Endothelial cell (in vitro differentiated cells): ENCODE measurements around the gene RPS6KA2. TPM values are rescaled to one million over a fixed set of nuclear protein-coding genes. Genes with fewer than 3 reads are reported as not detected.

ENCODE experiments used
- DNase-seq: peaks from one replicate; pipeline ENCODE4 v3.0.0; 2021; ENCODE audit warnings: low spot score
- H3K27ac Mint-ChIP-seq: one replicate; pipeline ENCODE4 v1.8.0; 2021; ENCODE audit warnings: mixed read lengths, inconsistent platforms; ENCODE audit not compliant: unreplicated experiment
- H3K27me3 Mint-ChIP-seq: one replicate; pipeline ENCODE4 v1.8.0; 2021; ENCODE audit warnings: mild to moderate bottlenecking, moderate library complexity, mixed read lengths, inconsistent platforms; ENCODE audit not compliant: unreplicated experiment
- H3K36me3 Mint-ChIP-seq: one replicate; pipeline ENCODE4 v1.8.0; 2021; ENCODE audit warnings: mild to moderate bottlenecking, low read depth, mixed read lengths, inconsistent platforms; ENCODE audit not compliant: unreplicated experiment
- H3K4me1 Mint-ChIP-seq: one replicate; pipeline ENCODE4 v1.8.0; 2021; ENCODE audit warnings: mild to moderate bottlenecking, mixed read lengths, inconsistent platforms; ENCODE audit not compliant: unreplicated experiment
- H3K4me3 Mint-ChIP-seq: one replicate; pipeline ENCODE4 v1.8.0; 2021; ENCODE audit warnings: mild to moderate bottlenecking, mixed read lengths, inconsistent platforms; ENCODE audit not compliant: unreplicated experiment
- H3K9me3 Mint-ChIP-seq: one replicate; pipeline ENCODE4 v1.8.0; 2021; ENCODE audit warnings: mixed read lengths, inconsistent platforms; ENCODE audit not compliant: unreplicated experiment
- total RNA-seq: library from RNA; stranded (reverse); fragmentation: NEBNext Ultra II Directional; extraction: Animal tissue kit (Norgen Biotek cat#: 25700); gene quantifications from one replicate; pipeline ENCODE4 v1.2.1, GENCODE V29; 2021; ENCODE audit not compliant: unreplicated experiment
- TF ChIP-seq, protein P1 (sequence below): fragments of 200-600 bp; sonication (generic); IDR thresholded peaks from one replicate; pipeline ENCODE4 v1.5.0; 2021; ENCODE audit warnings: antibody characterized with exemption; ENCODE audit not compliant: unreplicated experiment

The RPS6KA2 gene
- total RNA-seq, 1 donor from 2014 or later: 105 TPM

DNA sequence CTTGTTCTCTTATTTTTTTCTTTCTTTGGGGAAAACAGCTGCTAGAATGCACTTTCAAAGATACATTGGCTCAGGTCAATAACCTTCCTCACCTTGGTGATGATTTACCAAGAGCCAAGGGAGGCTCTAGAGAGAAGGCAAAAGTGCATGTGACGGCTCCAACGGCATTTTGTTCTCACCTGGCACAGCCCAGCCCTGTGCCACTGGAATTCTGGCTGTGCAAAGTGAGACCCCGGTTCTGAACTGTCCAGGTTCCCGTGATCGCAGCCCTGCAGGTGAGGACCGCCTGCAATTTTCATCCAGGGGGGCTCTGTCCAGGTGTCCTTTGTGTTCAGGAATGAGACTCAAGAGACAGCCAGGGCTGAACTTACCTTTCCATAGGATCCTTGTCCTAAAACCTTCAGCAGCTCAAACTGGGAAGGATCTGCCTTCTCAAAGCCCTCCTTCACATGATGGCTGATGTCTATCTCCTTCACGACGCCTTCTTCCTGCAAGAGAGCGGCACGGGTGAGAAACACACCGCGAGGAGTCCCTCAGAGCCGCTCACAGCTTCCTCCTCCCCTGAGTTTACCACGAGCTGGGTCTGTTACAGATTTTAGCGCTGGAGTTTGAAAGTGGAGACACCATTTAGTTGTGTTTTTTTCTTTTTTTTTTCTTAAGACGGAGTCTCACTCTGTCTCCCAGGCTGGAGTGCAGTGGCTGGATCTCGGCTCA is 88.6 kb downstream of the RPS6KA2 start:
- no peak for DNase-seq
- peaks cover 38% of the 10 kb centered on the region for H3K4me1 Mint-ChIP-seq
- H3K36me3 Mint-ChIP-seq: peaks cover 34% of the 10 kb centered on the region
- TF ChIP-seq, protein P1, sequence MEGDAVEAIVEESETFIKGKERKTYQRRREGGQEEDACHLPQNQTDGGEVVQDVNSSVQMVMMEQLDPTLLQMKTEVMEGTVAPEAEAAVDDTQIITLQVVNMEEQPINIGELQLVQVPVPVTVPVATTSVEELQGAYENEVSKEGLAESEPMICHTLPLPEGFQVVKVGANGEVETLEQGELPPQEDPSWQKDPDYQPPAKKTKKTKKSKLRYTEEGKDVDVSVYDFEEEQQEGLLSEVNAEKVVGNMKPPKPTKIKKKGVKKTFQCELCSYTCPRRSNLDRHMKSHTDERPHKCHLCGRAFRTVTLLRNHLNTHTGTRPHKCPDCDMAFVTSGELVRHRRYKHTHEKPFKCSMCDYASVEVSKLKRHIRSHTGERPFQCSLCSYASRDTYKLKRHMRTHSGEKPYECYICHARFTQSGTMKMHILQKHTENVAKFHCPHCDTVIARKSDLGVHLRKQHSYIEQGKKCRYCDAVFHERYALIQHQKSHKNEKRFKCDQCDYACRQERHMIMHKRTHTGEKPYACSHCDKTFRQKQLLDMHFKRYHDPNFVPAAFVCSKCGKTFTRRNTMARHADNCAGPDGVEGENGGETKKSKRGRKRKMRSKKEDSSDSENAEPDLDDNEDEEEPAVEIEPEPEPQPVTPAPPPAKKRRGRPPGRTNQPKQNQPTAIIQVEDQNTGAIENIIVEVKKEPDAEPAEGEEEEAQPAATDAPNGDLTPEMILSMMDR: no peak
- H3K27me3 Mint-ChIP-seq: peaks cover 9% of the 10 kb centered on the region
- no peaks in the 10 kb centered on the region for H3K9me3 Mint-ChIP-seq
- no peak overlapping the region for H3K4me3 Mint-ChIP-seq
- no peak overlapping the region for H3K27ac Mint-ChIP-seq

DNA sequence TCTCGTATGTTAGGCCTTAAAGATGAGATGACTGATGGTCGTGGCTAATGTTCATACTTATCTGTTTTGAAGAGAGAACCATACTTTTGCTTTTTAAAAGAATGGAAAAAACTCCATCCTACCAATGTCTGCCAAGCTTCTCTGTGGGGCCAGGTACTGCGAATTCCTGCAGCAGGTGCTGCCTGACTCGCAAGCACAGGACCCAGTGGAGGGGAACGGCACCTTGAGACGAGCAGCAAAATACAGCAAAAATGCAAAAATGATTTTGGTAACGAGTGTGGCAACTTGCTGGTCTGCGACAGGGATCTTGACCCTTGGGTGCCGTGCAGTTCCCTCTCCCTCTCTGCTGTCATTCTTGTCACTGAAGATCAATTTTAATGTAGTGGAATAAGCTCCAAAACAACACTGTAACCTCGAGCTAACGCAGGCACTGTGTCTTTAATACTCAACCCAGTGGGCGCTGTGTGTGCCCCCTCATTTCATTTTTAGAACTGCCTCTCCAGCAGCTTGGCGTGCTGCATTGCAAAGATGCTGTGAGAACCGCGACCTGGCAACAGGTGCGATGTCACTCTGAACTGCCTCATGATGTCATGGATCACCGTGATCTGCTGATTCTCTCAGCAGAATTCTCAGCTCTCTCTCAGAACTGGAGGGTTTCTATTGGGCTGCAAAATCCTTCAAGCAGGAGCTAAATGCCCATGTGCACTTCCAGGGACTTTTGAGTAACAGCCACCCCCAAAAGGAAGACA is 92.2 kb downstream of the RPS6KA2 start:
- H3K4me3 Mint-ChIP-seq: no peak overlapping the region
- H3K9me3 Mint-ChIP-seq: no peaks in the 10 kb centered on the region
- no peak for DNase-seq
- peaks cover 47% of the 10 kb centered on the region for H3K36me3 Mint-ChIP-seq
- H3K27ac Mint-ChIP-seq: peak overlapping the region; percentile 8
- peaks cover 3% of the 10 kb centered on the region for H3K27me3 Mint-ChIP-seq
- TF ChIP-seq, protein P1: no peak
- H3K4me1 Mint-ChIP-seq: peaks cover 9% of the 10 kb centered on the region

DNA sequence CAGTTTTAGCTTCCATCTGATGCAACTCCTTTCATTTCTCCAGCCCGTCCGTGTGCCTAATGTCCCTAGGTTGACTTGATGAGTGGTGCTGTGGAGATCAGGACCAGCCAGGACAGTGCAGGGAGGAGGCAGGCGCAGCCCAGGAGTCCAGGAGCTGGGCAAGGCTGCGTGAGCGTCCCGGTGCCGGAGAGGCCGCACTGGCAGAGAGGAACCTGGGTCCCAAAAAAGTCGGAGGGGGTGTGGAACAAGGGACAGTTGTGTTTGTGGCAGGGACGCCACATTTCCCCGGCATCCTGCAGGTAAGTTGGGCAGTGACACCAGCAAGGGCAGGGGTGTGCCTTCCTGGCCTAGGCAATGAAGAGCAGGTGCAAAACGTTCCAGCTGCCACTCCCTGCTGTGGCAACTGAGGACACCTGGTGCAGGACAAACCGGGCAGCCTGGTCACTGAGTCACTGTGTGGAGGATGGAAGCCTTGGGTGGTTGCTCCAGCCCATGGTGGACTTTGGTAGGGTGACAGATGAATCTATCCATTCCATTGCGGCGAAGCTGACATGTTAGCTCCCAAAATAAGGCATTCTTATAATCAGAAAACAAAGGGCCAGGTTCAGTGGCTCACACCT is 93.7 kb downstream of the RPS6KA2 start:
- TF ChIP-seq, protein P1: no peak
- Mint-ChIP-seq H3K36me3 (peaks cover 55% of the 10 kb centered on the region), H3K9me3 (no peaks in the 10 kb centered on the region), H3K4me3 (no peak overlapping the region), H3K27me3 (no peaks in the 10 kb centered on the region), H3K27ac (no peak overlapping the region), H3K4me1 (peaks cover 2% of the 10 kb centered on the region)
- no peak for DNase-seq

DNA sequence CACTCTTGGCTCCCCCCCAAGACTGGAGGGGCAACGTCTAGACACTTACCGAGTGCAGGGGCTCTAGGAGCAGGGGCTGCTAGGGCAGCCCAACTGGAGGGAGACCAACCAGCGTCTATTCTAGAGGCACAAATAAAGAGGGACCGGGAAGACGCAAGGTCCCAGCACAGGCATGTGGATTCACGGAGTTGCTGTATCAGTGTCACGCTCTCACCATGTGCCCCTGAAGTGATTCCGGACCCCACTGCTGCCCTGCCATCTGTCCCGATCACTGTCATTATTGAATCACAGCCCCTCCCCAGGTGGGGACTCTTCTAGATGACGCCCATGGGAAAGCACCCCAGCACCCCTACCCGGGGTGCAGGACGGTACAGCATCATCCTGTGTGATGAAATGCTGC is 94.7 kb downstream of the RPS6KA2 start:
- H3K4me3 Mint-ChIP-seq: no peak overlapping the region
- no peaks in the 10 kb centered on the region for H3K9me3 Mint-ChIP-seq
- TF ChIP-seq, protein P1: no peak
- H3K36me3 Mint-ChIP-seq: peaks cover 60% of the 10 kb centered on the region
- H3K4me1 Mint-ChIP-seq: peaks cover 8% of the 10 kb centered on the region
- DNase-seq: no peak
- peak overlapping the region; percentile 13 for H3K27ac Mint-ChIP-seq
- H3K27me3 Mint-ChIP-seq: no peaks in the 10 kb centered on the region
